HG02885 (cell line): Measurements from ENCODE around the gene SHLD1.

Experiments
- ATAC-seq: cut with Tn5 transposase; IDR thresholded peaks from one replicate; pipeline ENCODE4 v1.9.1; 2021; ENCODE audit warnings: mild to moderate bottlenecking; ENCODE audit not compliant: unreplicated experiment, poor library complexity

Gene SHLD1

GRCh38 chr20:5842465-5842864 is 92.3 kb downstream of the SHLD1 start:
- no peak for ATAC-seq

DNA sequence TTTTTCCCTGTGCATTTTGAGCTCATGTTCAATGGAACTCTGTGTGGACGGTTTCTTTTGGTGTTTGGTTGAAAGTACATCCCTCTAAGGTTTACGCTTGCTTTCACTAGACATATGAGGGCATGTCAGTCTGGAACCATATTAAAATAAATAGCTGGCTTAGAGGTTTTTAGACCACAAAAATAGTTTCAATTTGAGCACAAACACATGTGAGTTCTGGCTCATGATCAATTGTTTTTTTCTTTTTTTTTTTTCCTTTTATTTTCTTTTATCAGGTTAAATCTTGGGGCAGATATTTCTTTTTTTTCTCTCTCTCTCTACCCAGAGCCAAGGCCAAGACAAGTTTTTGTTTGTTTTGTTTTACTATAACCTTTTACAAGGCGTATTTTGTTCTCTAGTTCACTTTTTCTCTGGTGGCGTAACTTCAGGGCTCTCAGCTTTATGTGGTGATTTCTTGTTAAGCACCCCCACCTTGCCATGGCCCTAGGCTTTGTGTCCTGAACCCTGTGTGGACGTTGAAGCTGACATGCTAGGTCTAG is 92.9 kb downstream of the SHLD1 start:
- peak; percentile 80 for ATAC-seq

- peak; percentile 80 for ATAC-seq
Observed at GRCh38 chr20:5844063-5844681, 94.0 kb downstream of the SHLD1 start.

DNA sequence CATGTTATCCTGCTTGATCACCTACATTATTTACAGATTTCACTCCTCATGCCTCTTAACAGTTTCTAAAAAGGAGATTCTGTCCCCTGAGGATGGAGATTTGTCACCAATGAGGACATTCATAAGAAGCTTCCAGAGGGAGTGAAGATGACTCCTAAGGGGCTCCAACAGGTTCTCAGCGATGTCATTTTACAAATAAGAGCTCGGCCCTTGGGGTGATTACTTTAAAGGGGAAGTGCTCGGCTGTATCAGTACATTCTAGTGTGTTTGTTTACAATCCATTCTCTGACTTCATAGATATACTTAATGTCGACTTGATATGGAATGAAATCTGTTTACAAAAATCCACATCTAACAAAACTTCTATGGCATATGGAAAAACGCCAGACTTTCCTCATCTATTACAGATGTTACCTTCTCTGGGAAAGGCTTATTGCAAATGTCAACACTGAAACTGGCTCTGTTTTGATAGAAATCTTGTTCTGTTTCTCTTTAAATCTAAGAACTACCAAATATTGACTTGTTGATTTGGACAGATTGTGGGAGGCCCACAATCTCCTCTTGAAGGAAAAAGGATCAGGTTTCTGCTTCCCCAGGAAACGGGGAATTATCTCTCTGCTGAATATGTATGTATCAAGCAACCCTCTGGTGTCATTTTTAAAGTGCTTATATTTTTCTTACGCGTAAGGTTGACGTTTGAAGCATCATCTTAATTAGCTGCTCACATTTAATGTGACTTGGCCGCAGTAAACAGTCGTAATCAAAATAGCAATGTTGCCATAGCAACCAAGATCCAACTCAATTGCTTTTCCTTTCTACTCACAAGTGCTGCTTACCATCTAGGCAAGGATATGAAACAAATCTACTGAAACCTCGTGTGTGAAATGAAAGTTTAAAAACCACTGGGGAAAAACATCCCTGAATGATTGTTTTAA is 95.7 kb downstream of the SHLD1 start:
- ATAC-seq = no peak

DNA sequence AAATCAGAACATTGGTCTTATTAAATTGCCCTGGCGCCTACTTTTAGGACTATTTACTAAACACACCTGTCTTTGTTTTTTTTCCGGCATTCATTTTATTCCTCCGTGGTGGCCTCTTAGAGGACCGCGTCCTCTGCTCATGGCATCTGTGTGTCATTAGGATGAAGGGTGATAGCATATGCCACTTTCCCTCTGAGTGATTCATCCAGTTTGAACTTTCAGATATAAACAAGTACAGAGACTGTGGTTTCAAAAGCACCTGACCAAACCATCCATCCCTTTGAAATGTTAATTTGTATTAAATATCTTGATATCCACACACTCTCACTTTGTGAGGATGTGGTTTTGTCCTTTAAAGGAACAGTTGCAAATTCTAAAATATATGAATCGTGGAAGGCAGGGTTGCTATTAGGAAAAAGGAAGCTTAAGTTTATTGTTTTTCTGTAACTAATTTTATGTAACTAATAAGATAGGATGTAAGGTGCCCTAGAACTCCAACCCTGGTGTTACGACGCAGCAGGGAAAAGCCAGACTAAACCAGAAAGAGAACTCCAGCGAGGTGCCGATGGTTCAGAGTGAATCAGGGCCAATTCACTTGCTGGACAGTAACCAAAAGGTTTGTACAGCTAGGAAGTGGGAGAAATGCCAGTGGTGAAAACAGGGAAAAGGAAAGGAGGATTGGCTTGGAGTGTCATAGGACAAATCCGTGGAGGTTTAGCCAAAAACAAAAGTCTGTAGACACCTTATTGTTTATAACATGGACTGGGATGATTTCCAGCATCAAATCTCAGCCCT is 98.7 kb downstream of the SHLD1 start:
- no peak for ATAC-seq

GRCh38 chr20:5855939-5856338 is 105.7 kb downstream of the SHLD1 start:
- no peak for ATAC-seq

GRCh38 chr20:5859608-5860007 is 109.4 kb downstream of the SHLD1 start:
- no peak for ATAC-seq

GRCh38 chr20:5862703-5863039 is 112.5 kb downstream of the SHLD1 start:
- no peak for ATAC-seq

DNA sequence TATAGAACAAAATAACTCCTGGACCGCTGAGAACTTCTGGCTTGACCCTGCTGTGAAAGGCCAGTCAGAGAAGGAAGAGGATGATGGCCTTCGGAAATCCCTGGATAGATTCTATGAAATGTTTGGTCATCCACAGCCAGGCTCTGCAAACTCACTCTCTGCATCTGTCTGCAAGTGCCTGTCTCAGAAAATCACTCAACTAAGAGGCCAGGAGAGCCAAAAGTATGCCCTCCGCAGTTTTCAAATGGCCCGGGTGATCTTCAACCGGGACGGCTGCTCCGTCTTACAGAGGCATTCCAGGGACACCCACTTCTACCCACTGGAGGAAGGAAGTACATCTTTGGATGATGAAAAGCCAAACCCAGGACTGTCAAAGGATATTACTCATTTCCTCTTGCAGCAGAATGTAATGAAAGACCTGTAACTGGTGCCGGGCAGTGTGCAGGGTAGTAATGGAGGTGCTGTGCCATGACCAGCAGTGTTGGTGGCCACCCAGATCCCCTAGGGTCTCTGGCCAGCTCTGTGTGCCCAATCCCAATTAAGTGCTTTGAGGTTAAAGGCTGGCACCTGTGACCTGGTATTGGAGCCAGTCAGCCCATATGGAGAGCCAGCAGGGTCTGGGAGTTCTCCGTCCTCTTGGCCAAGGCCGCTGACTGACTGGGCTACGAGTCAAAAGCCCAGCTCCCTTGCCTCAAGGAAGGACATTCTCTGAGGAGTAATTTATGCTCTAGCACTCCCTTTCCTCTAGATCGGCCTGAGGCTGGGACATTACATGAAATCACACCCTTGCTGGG is 113.0 kb downstream of the SHLD1 start:
- ATAC-seq = no peak

DNA sequence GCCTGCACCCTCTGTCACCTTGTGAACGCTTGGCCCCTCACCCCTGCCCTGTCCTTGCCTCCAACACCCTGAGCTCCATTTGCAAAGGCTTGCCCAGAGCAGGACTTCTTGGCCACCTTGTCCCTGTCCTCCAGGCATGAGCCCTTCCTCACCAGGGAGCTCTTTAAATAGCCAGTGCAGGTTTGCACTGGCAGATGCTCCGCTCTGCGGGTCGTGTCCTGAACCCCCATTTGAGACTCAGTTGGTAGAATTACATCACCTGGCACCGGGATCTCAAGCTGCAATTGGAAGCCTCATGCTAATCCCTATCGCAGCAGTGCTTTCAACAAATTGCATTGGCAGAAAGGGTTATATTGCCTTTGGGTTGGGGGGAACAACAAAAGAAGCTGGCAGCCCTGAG is 114.2 kb downstream of the SHLD1 start:
- no peak for ATAC-seq

- no peak for ATAC-seq
Observed at GRCh38 chr20:5864873-5865587, 114.8 kb downstream of the SHLD1 start.

DNA sequence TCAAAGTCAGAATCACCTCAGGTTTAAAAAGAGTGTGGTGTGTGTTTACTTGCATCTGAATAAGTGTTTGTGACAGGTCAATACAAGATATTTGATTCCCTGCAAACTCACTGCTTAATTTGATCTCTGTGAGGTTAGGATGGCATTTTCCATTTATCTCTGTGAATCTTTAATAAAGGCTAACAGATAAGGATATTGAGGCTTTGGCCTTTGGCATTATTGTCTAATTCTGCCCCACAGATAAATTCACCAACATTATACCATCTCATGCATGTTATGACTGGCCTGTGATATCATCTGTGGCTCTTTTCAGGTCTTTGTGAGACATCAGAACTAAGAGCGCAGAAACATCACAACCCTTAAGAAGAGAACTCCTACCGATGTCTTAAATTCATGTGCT is 115.4 kb downstream of the SHLD1 start:
- ATAC-seq = no peak

DNA sequence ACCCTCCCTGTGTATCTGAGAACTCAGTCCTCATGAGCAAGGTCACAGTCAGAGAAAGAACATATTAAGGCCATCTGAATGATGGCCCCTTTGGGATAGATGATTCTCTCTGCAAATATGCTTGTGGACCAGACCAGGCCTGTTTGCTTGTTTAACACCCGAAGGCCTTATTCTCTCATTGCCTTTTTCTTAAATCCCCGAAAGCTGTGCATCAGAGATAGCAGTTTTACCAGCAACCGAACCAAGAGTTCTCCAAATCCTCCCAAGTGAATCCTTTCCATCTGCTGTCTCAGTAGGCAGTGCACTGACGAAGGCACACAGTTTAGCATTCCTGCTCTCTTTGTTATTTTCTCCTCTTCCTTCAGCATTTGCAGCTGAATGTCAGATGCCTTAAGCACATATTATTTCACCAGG is 120.4 kb downstream of the SHLD1 start:
- ATAC-seq = no peak

DNA sequence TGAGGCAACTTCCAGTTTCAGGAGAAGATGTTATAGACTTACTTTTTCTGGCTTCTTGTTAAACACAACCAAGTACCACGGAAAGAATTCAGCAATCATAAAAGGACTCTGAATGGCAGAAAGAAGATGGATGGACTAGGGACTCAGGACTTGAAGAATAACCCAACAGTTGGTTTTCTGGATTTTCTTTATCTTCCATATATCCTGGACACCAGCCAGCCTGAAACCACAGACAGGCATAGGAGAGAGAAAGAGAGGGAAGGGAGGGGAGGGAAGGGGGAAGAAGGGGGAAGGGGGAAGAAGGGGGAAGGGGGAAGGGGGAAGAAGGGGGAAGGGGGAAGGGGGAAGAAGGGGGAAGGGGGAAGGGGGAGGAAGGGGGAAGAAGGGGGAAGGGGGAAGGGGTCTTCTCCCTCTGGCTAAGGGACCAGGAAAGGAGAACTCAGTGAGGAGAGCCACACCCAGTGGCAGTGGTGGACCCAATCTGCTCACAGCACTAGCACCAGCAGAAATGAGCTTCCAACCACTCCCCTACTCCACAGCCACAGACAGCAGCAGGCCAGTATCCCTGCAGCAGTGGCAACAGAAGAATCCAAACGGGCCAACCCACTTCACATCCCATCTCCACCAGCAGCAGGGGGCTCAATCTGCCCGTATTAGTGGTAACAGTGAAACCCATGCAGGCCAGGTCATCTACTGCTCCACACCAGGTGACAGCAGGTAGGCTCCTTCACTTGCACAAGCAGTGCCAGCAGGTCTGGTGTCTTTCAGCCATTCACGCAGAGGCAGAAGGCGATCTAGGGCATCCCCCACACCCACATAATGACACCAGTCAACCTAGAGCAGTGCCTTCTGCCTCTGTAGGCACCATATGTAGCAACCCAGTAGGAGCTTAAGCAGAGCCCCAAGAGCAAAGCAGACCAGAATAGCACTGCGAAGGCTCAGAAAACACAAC is 121.5 kb downstream of the SHLD1 start:
- no peak for ATAC-seq

DNA sequence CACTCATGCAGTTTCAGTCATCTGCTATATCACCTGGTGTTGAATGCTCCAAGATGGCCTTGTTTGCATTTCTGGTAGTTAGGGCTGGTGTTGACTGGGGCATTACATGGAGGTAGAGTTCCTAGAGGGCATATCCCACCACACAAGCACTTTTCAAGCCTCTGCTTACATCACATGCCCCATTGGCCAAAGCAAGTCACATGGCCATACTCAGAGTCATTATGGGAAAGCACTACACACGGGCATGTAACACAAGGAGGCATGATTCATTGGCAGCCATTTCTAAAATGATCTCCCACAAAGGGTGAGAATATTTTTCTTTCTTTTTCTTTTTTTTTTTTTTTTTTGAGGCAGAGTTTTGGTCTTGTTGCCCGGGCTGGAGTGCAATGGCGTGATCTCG is 126.9 kb downstream of the SHLD1 start:
- ATAC-seq = no peak

DNA sequence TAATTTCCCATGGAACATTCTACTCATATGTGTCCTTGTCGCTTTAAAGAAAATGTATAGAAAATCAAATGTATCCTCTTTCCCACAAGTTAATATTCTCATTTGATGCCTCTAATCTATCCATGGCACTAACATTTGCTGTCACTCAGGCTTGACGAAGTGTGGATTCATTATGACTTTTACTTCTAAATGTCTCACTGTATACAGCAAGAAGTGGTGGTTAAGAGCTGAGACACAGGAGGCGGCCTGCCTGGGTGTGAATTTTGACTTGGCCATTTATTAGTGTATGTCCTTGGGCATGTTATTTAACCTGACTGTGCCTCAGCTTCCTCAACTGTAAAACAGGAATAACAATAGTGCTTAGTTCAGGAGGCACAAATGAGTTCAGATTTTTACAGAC is 130.1 kb downstream of the SHLD1 start:
- no peak for ATAC-seq

DNA sequence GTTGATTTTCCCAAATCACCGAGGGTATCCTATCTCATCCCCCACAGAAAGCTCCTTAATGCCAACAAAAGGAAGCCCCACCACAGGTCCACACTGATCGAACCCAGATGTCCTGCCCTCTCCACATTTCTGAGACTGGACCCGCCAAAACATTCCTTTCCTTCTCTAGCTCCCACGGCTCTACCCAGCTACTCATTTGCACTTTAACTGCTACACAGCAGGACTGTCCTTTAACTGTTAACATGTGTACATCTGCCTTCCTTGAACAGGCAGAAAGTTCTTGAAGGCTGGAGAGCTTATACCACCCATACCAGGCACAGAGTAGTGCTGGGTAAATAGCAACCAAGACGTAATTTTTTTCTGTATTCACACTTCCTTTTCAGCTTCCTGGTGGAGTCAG is 131.5 kb downstream of the SHLD1 start:
- ATAC-seq = no peak

GRCh38 chr20:5882166-5882565 is 132.0 kb downstream of the SHLD1 start:
- no peak for ATAC-seq
